OCI-LY3 (cell line): ENCODE results near the gene NARS2.

Experiments used
- H2AFZ ChIP-seq: fragments of 200-600, 300-600 bp; shearing (Covaris generic); 2 replicates; pipeline ENCODE4 v1.6.0; 2014; ENCODE audit warnings: antibody characterized with exemption, low read depth, low read length
- H3K27ac ChIP-seq: fragments of 200-600, 300-600 bp; sonication (generic); 2 replicates; pipeline ENCODE4 v1.5.1; 2014; ENCODE audit warnings: mild to moderate bottlenecking, low read length, moderate library complexity, mixed read lengths
- H3K27me3 ChIP-seq: fragments of 200-600, 300-600 bp; sonication (generic); 2 replicates; pipeline ENCODE4 v1.6.1; 2014; ENCODE audit warnings: low read depth, low read length, mixed read lengths
- H3K36me3 ChIP-seq: fragments of 200-600, 300-600 bp; sonication (generic); replicated peaks from 2 replicates; pipeline ENCODE3; 2014; ENCODE audit warnings: low read depth, low read length, mixed read lengths
- H3K4me1 ChIP-seq: fragments of 300-600, 200-600 bp; sonication (generic); 2 replicates; pipeline ENCODE4 v1.6.1; 2014; ENCODE audit warnings: low read length, mixed read lengths
- H3K4me2 ChIP-seq: fragments of 200-600, 300-600 bp; sonication (generic); 2 replicates; pipeline ENCODE4 v1.6.1; 2014; ENCODE audit warnings: low read length, mixed read lengths
- H3K4me3 ChIP-seq: fragments of 300-600, 200-600 bp; sonication (generic); 2 replicates; pipeline ENCODE4 v1.5.1; 2014; ENCODE audit warnings: antibody characterized with exemption, mild to moderate bottlenecking, low read length, moderate library complexity
- H3K79me2 ChIP-seq: fragments of 300-600, 200-600 bp; shearing (Covaris generic); 2 replicates; pipeline ENCODE4 v1.6.1; 2014; ENCODE audit warnings: mild to moderate bottlenecking, low read length, mixed read lengths
- H3K9ac ChIP-seq: fragments of 300-600, 200-600 bp; shearing (Covaris generic); 2 replicates; pipeline ENCODE4 v1.6.0; 2014; ENCODE audit warnings: mild to moderate bottlenecking, low read length, moderate library complexity
- H3K9me3 ChIP-seq: fragments of 200-600, 300-600 bp; shearing (Covaris generic); 2 replicates; pipeline ENCODE4 v1.6.1; 2014; ENCODE audit warnings: low read length, mixed read lengths; ENCODE audit not compliant: insufficient read depth
- H4K20me1 ChIP-seq: fragments of 200-600, 300-600 bp; sonication (generic); 2 replicates; pipeline ENCODE4 v1.6.1; 2016; ENCODE audit warnings: low read length, mixed read lengths; ENCODE audit not compliant: insufficient read depth
- CTCF ChIP-seq: fragments of 200-600, 300-600 bp; sonication (generic); IDR thresholded peaks from 2 replicates; pipeline ENCODE4 v1.5.1; 2014; ENCODE audit warnings: antibody characterized with exemption, low read length, low read depth
- EZH2phosphoT487 ChIP-seq: fragments of 200-600 bp; shearing (Covaris generic); IDR thresholded peaks from 2 replicates; pipeline ENCODE4 v1.6.1; 2018; ENCODE audit warnings: antibody characterized with exemption, mixed run types, low read depth

Gene NARS2

GRCh38 chr11:78526497-78527146 is 48.0 kb downstream of the NARS2 start:
- Histone ChIP-seq H4K20me1 (no peaks in the 10 kb centered on the region), H3K36me3 (peaks cover 4% of the 10 kb centered on the region), H3K27me3 (no peaks in the 10 kb centered on the region), H3K79me2 (no peaks in the 10 kb centered on the region), H3K9ac (no peak overlapping the region), H3K4me3 (no peak overlapping the region), H3K9me3 (no peaks in the 10 kb centered on the region), H2AFZ (no peak overlapping the region), H3K4me1 (no peaks in the 10 kb centered on the region; the same call in 1 of the 2 replicates), H3K27ac (no peak overlapping the region), H3K4me2 (no peak overlapping the region)
- TF ChIP-seq EZH2phosphoT487 = no peak
- TF ChIP-seq CTCF = no peak

- Histone ChIP-seq H3K36me3 (peaks cover 4% of the 10 kb centered on the region), H3K4me1 (no peaks in the 10 kb centered on the region; the same call in 1 of the 2 replicates), H3K4me3 (no peak overlapping the region), H3K4me2 (no peak overlapping the region), H4K20me1 (no peaks in the 10 kb centered on the region), H3K79me2 (no peaks in the 10 kb centered on the region), H3K9me3 (no peaks in the 10 kb centered on the region), H3K27ac (no peak overlapping the region), H2AFZ (no peak overlapping the region), H3K27me3 (no peaks in the 10 kb centered on the region), H3K9ac (no peak overlapping the region)
- TF ChIP-seq EZH2phosphoT487 = no peak
- TF ChIP-seq CTCF = no peak
These were observed 48.9 kb downstream of the NARS2 start for GRCh38 chr11:78525720-78526119.

GRCh38 chr11:78520230-78520629 is 54.4 kb downstream of the NARS2 start:
- H3K79me2 ChIP-seq = no peaks in the 10 kb centered on the region
- no peak overlapping the region for H3K27ac ChIP-seq
- H3K27me3 ChIP-seq = no peaks in the 10 kb centered on the region
- no peak overlapping the region for H3K4me3 ChIP-seq
- no peak overlapping the region for H3K4me2 ChIP-seq
- H2AFZ ChIP-seq = no peak overlapping the region
- no peak overlapping the region for H3K9ac ChIP-seq
- H3K4me1 ChIP-seq = no peaks in the 10 kb centered on the region
- TF ChIP-seq CTCF (no peak), EZH2phosphoT487 (no peak)
- H3K36me3 ChIP-seq = peaks cover 3% of the 10 kb centered on the region
- H4K20me1 ChIP-seq = no peaks in the 10 kb centered on the region
- H3K9me3 ChIP-seq = no peaks in the 10 kb centered on the region

GRCh38 chr11:78516281-78516680 is 58.4 kb downstream of the NARS2 start:
- Histone ChIP-seq H3K9ac (no peak overlapping the region), H3K9me3 (no peaks in the 10 kb centered on the region), H4K20me1 (no peaks in the 10 kb centered on the region), H3K27me3 (no peaks in the 10 kb centered on the region), H2AFZ (no peak overlapping the region), H3K4me1 (no peaks in the 10 kb centered on the region), H3K79me2 (no peaks in the 10 kb centered on the region), H3K4me3 (no peak overlapping the region), H3K27ac (no peak overlapping the region), H3K36me3 (peaks cover 6% of the 10 kb centered on the region), H3K4me2 (no peak overlapping the region)
- no peak for TF ChIP-seq EZH2phosphoT487
- TF ChIP-seq CTCF = no peak
